Measurements from ENCODE around the gene CINP. TPM values are rescaled to one million over a fixed set of nuclear protein-coding genes. Genes with fewer than 3 reads are reported as not detected.
"Not testable (repeated sequence)": the region's sequence is repeated elsewhere in the genome, so short reads cannot be mapped to it uniquely, and the experiment has no call there.

The CINP gene
- total and polyA plus RNA-seq, 2 donors from 2014 or later, result 32.1 to 49.3 TPM

DNA sequence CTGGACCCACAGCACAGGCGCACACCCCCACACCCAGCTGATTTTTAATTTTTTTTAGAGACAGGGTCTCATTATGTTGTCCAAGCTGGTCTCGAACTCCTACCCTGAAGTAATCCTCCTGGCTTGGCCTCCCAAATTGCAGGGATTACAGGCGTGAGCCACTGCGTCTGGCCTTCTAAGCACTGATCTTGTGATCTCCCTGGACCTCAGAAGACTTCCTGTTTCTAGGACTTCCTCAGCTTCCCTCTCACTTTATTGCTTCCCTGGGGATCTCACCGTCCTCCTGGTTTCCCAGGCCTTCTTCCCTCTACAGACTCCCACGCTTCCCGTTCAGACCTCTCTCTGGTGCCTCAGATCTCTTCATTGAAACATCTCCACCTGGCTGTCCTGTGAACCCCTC, 29.3 kb downstream of the CINP start:
- Histone ChIP-seq H3K36me3 (ENCODE audit: control insufficient read depth in 2 of 3, insufficient read depth in 3 of 3, low read length in 3 of 3) (peaks cover 0 to 18% (median 9%) of the 10 kb centered on the region in 3 donors), H3K4me1 (ENCODE audit: control insufficient read depth in 2 of 3, insufficient read depth in 2 of 3, low read depth in 1 of 3, low read length in 3 of 3) (no peaks in the 10 kb centered on the region), H3K4me3 (ENCODE audit: low read length in 3 of 3) (no peak overlapping the region), H3K27me3 (ENCODE audit: control insufficient read depth, insufficient read depth, low read length) (no peaks in the 10 kb centered on the region), H3K27ac (ENCODE audit: low read depth in 2 of 2, low read length in 2 of 2) (no peak overlapping the region), H3K9me3 (ENCODE audit: control insufficient read depth in 2 of 3, insufficient read depth in 1 of 3, low read length in 3 of 3) (no peaks in the 10 kb centered on the region), H3K9ac (ENCODE audit: low read length in 3 of 3) (no peak overlapping the region)
- TF ChIP-seq, protein P1, sequence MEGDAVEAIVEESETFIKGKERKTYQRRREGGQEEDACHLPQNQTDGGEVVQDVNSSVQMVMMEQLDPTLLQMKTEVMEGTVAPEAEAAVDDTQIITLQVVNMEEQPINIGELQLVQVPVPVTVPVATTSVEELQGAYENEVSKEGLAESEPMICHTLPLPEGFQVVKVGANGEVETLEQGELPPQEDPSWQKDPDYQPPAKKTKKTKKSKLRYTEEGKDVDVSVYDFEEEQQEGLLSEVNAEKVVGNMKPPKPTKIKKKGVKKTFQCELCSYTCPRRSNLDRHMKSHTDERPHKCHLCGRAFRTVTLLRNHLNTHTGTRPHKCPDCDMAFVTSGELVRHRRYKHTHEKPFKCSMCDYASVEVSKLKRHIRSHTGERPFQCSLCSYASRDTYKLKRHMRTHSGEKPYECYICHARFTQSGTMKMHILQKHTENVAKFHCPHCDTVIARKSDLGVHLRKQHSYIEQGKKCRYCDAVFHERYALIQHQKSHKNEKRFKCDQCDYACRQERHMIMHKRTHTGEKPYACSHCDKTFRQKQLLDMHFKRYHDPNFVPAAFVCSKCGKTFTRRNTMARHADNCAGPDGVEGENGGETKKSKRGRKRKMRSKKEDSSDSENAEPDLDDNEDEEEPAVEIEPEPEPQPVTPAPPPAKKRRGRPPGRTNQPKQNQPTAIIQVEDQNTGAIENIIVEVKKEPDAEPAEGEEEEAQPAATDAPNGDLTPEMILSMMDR (IDR thresholded peaks at IDR 0.05; ENCODE audit: borderline replicate concordance, extremely low read depth, insufficient read depth), result no peak
- DNase-seq (no peak), FAIRE-seq (no peak)
- intact Hi-C loops (cut with DNase I), result no loop called here

DNA sequence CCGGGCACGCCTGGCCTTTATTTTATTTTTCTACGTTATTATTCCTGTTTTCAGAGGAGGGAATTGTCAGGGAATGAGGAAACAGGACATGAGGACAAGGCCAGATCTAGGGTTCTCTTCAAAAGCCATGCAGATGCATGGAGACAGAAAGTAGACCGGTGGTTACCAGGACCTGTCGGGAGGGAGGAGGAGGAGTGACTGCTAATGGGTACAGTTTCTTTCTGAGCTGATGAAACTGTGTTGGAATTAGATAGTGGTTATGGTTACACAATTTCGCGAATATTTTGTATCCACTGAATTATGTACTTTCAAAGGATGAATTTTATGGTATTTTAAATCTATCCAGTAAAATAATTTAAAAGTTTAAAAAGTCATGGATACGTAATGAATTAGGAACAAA, 31.9 kb downstream of the CINP start:
- Histone ChIP-seq H3K27ac (ENCODE audit: low read depth in 2 of 2, low read length in 2 of 2) (no peak overlapping the region), H3K4me3 (ENCODE audit: low read length in 3 of 3) (no peak overlapping the region), H3K27me3 (ENCODE audit: control insufficient read depth, insufficient read depth, low read length) (no peaks in the 10 kb centered on the region), H3K9ac (ENCODE audit: low read length in 3 of 3) (no peak overlapping the region), H3K36me3 (ENCODE audit: control insufficient read depth in 2 of 3, insufficient read depth in 3 of 3, low read length in 3 of 3) (peaks cover 0 to 10% (median 6%) of the 10 kb centered on the region in 3 donors), H3K4me1 (ENCODE audit: control insufficient read depth in 2 of 3, insufficient read depth in 2 of 3, low read depth in 1 of 3, low read length in 3 of 3) (no peaks in the 10 kb centered on the region), H3K9me3 (ENCODE audit: control insufficient read depth in 2 of 3, insufficient read depth in 1 of 3, low read length in 3 of 3) (no peaks in the 10 kb centered on the region)
- intact Hi-C loops (cut with DNase I), result no loop called here
- FAIRE-seq (no peak), DNase-seq (no peak)
- TF ChIP-seq, protein P1 (IDR thresholded peaks at IDR 0.05; ENCODE audit: borderline replicate concordance, extremely low read depth, insufficient read depth), result no peak

DNA sequence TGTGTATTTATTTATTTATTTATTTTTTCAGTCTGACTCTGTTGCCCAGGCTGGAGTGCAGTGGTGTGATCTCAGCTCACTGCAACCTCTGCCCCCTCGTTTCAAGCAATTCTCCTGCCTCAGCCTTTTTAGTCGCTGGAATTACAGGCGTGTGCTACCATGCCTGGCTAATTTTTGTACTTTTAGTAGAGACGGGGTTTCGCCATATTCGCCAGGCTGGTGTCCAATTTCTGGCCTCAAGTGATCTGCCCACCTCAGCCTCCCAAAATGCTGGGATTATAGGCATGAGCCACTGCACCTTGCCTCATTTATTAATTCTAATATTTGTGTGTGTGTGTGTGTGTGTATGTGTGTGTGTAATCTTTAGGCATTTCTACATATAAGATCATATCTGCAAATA, 33.3 kb downstream of the CINP start:
- FAIRE-seq; H3K9me3 ChIP-seq (ENCODE audit: control insufficient read depth in 2 of 3, insufficient read depth in 1 of 3, low read length in 3 of 3); H3K9ac ChIP-seq (ENCODE audit: low read length in 3 of 3); H3K27ac ChIP-seq (ENCODE audit: low read depth in 2 of 2, low read length in 2 of 2); H3K27me3 ChIP-seq (ENCODE audit: control insufficient read depth, insufficient read depth, low read length); intact Hi-C loops (cut with DNase I); H3K4me1 ChIP-seq (ENCODE audit: control insufficient read depth in 2 of 3, insufficient read depth in 2 of 3, low read depth in 1 of 3, low read length in 3 of 3); H3K4me3 ChIP-seq (ENCODE audit: low read length in 3 of 3): not testable (repeated sequence)
- DNase-seq, result peak in 1 of 5 donors; percentile 13
- peaks cover 0 to 10% (median 6%) of the 10 kb centered on the region in 3 donors for H3K36me3 ChIP-seq (ENCODE audit: control insufficient read depth in 2 of 3, insufficient read depth in 3 of 3, low read length in 3 of 3)

DNA sequence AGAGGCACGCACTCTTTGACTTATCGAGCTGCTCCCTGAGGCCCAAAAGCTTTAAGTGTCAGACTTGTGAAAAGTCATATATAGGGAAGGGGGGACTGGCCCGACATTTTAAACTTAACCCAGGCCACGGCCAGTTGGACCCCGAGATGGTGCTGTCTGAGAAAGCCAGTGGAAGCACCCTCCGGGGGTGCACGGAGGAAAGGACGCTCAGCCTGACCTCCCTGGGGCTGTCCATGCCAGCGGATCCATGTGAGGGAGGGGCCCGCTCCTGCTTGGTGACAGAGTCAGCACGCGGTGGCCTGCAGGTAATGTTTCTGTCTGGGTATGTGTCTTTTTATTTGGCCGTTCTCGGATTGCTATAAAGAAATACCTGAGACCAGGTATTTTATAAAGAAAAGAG, 36.1 kb downstream of the CINP start:
- H3K36me3 ChIP-seq (ENCODE audit: control insufficient read depth in 2 of 3, insufficient read depth in 3 of 3, low read length in 3 of 3), result peaks cover 0 to 2% (median 1%) of the 10 kb centered on the region in 3 donors
- intact Hi-C loops (cut with DNase I), result no loop called here
- DNase-seq, result no peak

More for the DNA sequence above, 36.1 kb downstream of the CINP start:
- no peaks in the 10 kb centered on the region for H3K4me1 ChIP-seq (ENCODE audit: control insufficient read depth in 2 of 3, insufficient read depth in 2 of 3, low read depth in 1 of 3, low read length in 3 of 3)
- H3K9ac ChIP-seq (ENCODE audit: low read length in 3 of 3), result no peak overlapping the region
- no peaks in the 10 kb centered on the region for H3K9me3 ChIP-seq (ENCODE audit: control insufficient read depth in 2 of 3, insufficient read depth in 1 of 3, low read length in 3 of 3)
- H3K27ac ChIP-seq (ENCODE audit: low read depth in 2 of 2, low read length in 2 of 2), result no peak overlapping the region
- no peaks in the 10 kb centered on the region for H3K27me3 ChIP-seq (ENCODE audit: control insufficient read depth, insufficient read depth, low read length)
- no peak overlapping the region for H3K4me3 ChIP-seq (ENCODE audit: low read length in 3 of 3)
- TF ChIP-seq, protein P1 (IDR thresholded peaks at IDR 0.05; ENCODE audit: borderline replicate concordance, extremely low read depth, insufficient read depth), result no peak
- no peak for FAIRE-seq
